Measurements from ENCODE around the gene LAMP1. TPM values are rescaled to one million over a fixed set of nuclear protein-coding genes. Genes with fewer than 3 reads are reported as not detected.

The LAMP1 gene
- total RNA-seq, 2 experiments from 2014 or later, result 33.5 to 33.7 TPM

DNA sequence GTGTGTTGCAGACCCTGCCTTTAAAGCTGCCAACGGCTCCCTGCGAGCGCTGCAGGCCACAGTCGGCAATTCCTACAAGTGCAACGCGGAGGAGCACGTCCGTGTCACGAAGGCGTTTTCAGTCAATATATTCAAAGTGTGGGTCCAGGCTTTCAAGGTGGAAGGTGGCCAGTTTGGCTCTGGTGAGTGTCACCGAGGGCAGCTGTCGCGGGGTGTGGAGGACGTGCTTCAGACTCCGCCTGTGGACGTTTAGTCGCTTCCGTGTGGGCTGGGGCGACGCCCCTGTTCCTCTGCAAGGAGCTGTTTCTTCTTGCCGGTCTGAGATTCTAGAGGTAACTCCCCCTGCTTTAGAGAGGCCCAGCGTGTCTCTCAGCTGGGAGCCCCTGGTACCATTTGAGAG is 24.5 kb downstream of the LAMP1 start:
- Mint-ChIP-seq H3K36me3 (ENCODE audit: low read depth) (peaks cover 28% of the 10 kb centered on the region), H3K27me3 (ENCODE audit: low read depth) (no peaks in the 10 kb centered on the region), H3K9me3 (no peaks in the 10 kb centered on the region)

DNA sequence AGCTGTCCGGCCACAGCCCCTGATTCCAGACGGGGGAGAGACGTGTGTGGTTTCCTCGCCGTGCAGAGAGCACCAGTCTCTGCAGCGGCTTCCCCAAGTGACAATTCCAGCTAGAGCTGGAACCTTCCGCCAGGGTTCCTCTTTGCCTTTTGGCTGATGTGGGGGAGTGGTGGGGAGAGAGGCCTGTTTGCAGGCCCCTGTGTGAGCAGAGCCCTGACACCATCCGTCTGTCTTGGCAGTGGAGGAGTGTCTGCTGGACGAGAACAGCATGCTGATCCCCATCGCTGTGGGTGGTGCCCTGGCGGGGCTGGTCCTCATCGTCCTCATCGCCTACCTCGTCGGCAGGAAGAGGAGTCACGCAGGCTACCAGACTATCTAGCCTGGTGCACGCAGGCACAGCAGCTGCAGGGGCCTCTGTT is 25.0 kb downstream of the LAMP1 start:
- Mint-ChIP-seq H3K36me3 (ENCODE audit: low read depth) (peaks cover 28% of the 10 kb centered on the region), H3K4me3 (no peak overlapping the region), H3K4me1 (ENCODE audit: low read depth) (no peaks in the 10 kb centered on the region), H3K27ac (no peak overlapping the region), H3K27me3 (ENCODE audit: low read depth) (no peaks in the 10 kb centered on the region), H3K9me3 (no peaks in the 10 kb centered on the region)
- no peak for DNase-seq
- CTCF ChIA-PET, result no interaction called here
- intact Hi-C loops (cut with micrococcal nuclease), result no loop called here

More for the DNA sequence above, 24.5 kb downstream of the LAMP1 start:
- Mint-ChIP-seq H3K4me3 (no peak overlapping the region), H3K4me1 (ENCODE audit: low read depth) (no peaks in the 10 kb centered on the region), H3K27ac (no peak overlapping the region)
- CTCF ChIA-PET, result no interaction called here
- no peak for DNase-seq
- intact Hi-C loops (cut with micrococcal nuclease), result no loop called here

DNA sequence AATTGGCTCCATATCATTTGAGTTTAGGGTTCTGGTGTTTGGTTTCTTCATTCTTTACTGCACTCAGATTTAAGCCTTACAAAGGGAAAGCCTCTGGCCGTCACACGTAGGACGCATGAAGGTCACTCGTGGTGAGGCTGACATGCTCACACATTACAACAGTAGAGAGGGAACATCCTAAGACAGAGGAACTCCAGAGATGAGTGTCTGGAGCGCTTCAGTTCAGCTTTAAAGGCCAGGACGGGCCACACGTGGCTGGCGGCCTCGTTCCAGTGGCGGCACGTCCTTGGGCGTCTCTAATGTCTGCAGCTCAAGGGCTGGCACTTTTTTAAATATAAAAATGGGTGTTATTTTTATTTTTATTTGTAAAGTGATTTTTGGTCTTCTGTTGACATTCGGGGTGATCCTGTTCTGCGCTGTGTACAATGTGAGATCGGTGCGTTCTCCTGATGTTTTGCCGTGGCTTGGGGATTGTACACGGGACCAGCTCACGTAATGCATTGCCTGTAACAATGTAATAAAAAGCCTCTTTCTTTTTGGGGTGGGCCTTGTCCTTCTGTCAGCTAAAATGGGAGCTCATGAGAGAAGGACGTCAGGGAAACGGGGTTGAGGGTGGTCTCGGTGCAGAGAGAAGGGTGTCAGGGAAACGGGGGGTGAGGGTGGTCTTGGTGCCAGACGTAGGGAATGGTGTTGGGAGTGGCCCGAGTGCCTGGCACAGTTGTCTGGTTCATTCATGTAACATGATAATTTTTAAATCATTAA is 26.0 kb downstream of the LAMP1 start:
- no peaks in the 10 kb centered on the region for H3K27me3 Mint-ChIP-seq (ENCODE audit: low read depth)
- H3K36me3 Mint-ChIP-seq (ENCODE audit: low read depth), result peaks cover 28% of the 10 kb centered on the region
- H3K9me3 Mint-ChIP-seq, result no peaks in the 10 kb centered on the region
- CTCF ChIA-PET, result no interaction called here
- H3K4me1 Mint-ChIP-seq (ENCODE audit: low read depth), result no peaks in the 10 kb centered on the region
- no peak overlapping the region for H3K27ac Mint-ChIP-seq
- no peak for DNase-seq
- H3K4me3 Mint-ChIP-seq, result no peak overlapping the region
- intact Hi-C loops (cut with micrococcal nuclease), result no loop called here

DNA sequence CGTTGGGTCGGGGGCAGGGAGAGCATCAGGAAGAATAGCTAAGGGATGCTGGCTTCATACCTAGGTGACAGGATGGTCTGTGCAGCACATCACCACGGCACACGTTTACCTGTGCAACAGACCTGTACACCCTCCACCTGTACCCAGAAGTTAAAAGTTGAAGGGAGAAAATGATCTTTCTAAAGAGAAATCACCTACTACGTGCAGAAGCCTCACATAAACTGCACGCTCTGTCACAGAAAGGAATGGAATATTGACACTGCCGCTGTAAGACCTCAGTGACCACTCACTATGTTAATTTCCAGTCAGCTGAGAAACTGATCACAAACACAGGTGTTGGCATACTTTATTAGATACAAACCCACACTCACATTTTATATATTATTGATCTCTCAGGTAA is 26.8 kb downstream of the LAMP1 start:
- Mint-ChIP-seq H3K4me3 (no peak overlapping the region), H3K9me3 (no peaks in the 10 kb centered on the region), H3K4me1 (ENCODE audit: low read depth) (no peaks in the 10 kb centered on the region), H3K36me3 (ENCODE audit: low read depth) (peaks cover 28% of the 10 kb centered on the region), H3K27me3 (ENCODE audit: low read depth) (no peaks in the 10 kb centered on the region), H3K27ac (no peak overlapping the region)
- CTCF ChIA-PET, result no interaction called here
- no peak for DNase-seq
- intact Hi-C loops (cut with micrococcal nuclease), result no loop called here

DNA sequence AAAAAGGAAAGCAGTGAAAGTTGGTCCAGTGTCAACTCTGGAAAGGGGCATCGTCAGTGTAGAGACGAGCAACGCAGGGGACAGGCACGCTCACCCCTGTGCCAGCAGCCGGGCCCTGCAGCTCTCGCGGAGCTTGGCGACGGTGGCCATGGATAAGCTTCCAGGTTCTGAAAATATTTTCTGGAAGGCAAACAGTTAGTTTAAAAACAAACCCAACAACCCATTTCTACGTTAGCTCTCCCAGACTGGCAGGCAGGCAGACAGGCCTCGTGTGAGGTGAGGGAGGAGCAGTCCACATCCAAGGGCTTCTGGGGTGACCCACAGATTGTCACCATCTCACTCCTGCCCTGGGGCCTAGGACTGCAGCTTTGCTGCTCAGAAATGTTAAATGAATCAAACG is 27.4 kb downstream of the LAMP1 start:
- Mint-ChIP-seq H3K4me1 (ENCODE audit: low read depth) (no peaks in the 10 kb centered on the region), H3K36me3 (ENCODE audit: low read depth) (peaks cover 28% of the 10 kb centered on the region)

DNA sequence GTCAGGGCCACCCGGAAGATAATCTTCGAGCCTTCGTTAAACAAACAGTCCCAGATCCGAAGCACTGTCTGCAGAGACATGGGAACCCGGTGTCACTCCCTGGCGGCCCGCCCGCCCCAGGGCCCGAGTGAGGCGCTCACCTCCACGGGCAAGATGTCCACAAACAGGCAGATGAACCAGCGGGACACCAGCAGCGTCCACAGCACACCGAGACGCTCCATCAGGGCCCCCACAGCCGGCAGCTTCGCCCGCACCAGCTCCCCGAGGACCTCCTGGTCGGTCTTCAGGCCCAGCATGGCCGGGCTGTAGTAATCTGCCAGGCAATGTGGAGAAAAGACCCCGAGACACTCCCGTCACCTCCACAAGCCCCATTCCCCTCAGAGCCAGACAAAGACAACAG is 28.7 kb downstream of the LAMP1 start:
- Mint-ChIP-seq H3K27me3 (ENCODE audit: low read depth) (no peaks in the 10 kb centered on the region), H3K27ac (no peak overlapping the region), H3K4me3 (no peak overlapping the region), H3K36me3 (ENCODE audit: low read depth) (peaks cover 27% of the 10 kb centered on the region), H3K4me1 (ENCODE audit: low read depth) (no peaks in the 10 kb centered on the region), H3K9me3 (no peaks in the 10 kb centered on the region)
- intact Hi-C loops (cut with micrococcal nuclease), result no loop called here
- no peak for DNase-seq
- CTCF ChIA-PET, result no interaction called here

More for the DNA sequence above, 27.4 kb downstream of the LAMP1 start:
- Mint-ChIP-seq H3K9me3 (no peaks in the 10 kb centered on the region), H3K4me3 (no peak overlapping the region), H3K27ac (no peak overlapping the region), H3K27me3 (ENCODE audit: low read depth) (no peaks in the 10 kb centered on the region)
- CTCF ChIA-PET, result no interaction called here
- DNase-seq, result no peak
- intact Hi-C loops (cut with micrococcal nuclease), result no loop called here

DNA sequence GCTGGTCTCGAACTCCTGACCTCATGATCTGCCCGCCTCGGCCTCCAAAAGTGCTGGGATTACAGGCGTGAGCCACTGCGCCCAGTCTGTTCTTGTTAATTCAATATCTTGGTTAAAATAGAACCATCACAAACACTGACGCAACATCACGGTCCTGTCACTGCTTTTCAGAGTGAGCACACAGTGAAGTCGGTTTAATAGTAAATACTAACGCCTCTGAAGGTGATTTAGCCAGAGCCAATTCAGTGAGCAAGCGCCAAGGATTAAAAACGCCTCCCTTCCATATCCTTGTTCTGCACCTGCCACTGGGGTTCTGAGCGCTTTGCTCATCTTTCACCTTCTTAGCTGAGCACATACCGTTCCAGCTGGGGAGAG is 30.3 kb downstream of the LAMP1 start:
- Mint-ChIP-seq H3K27ac (no peak overlapping the region), H3K36me3 (ENCODE audit: low read depth) (peaks cover 13% of the 10 kb centered on the region)

DNA sequence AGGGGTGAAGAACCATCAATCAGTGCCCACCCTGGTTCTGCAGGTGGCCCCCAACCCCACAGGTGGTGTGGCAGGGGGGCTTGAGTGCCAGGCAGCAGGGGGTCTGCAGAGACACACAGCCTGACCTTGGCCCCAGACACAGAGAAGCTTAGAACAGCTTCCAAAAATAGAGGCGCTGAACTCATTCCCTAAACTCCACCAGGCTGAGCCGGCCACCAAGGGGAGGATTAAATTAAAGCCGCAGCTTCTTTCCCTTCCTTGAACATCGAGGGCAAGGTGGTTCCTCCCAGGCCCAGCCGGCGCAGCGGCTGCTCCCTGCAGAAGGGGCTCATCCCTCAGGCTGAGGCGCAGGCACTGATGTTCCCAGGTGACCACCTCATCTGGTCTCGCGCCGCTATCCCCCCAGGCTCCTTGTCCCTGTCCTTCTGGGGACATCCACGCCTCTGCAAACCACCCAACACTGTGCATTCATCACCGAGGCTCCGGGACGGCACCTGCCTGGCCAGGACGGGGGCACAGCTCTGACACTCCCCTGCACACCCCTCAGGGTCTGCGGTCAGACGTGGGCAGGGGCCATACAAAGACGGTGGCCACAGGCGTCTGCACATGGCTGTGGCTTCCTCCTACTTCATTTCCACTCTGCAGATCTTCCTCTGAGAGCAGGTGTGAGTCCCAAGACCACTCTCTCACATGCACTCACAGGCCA is 30.9 kb downstream of the LAMP1 start:
- Mint-ChIP-seq H3K9me3 (no peaks in the 10 kb centered on the region), H3K4me1 (ENCODE audit: low read depth) (no peaks in the 10 kb centered on the region), H3K27ac (no peak overlapping the region), H3K36me3 (ENCODE audit: low read depth) (peaks cover 10% of the 10 kb centered on the region), H3K4me3 (no peak overlapping the region), H3K27me3 (ENCODE audit: low read depth) (no peaks in the 10 kb centered on the region)
- intact Hi-C loops (cut with micrococcal nuclease), result no loop called here
- CTCF ChIA-PET, result no interaction called here
- DNase-seq, result no peak

More for the DNA sequence above, 30.3 kb downstream of the LAMP1 start:
- Mint-ChIP-seq H3K27me3 (ENCODE audit: low read depth) (no peaks in the 10 kb centered on the region), H3K4me1 (ENCODE audit: low read depth) (no peaks in the 10 kb centered on the region), H3K4me3 (no peak overlapping the region), H3K9me3 (no peaks in the 10 kb centered on the region)
- intact Hi-C loops (cut with micrococcal nuclease), result no loop called here
- DNase-seq, result no peak
- CTCF ChIA-PET, result no interaction called here

DNA sequence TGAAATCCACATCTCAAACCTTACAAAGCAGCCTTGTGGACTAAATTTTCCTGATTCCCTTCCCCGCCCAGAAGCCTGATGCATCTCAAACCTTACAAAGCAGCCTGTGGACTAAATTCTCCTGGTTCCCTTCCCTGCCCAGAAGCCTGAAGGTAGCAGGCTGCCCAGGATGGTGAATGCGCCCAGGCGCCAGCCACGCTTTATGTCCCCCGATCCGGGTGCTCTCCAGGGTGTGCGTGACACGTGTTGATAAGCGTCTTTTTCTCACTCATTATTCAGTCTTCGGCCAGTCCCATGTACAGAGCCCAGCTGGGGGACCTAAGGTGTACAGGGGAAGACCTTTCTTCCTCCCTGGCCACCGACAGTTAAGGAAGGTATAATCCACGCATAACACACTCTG is 31.8 kb downstream of the LAMP1 start:
- CTCF ChIA-PET, result no interaction called here
- intact Hi-C loops (cut with micrococcal nuclease), result no loop called here
- H3K4me1 Mint-ChIP-seq (ENCODE audit: low read depth), result no peaks in the 10 kb centered on the region
- H3K36me3 Mint-ChIP-seq (ENCODE audit: low read depth), result peaks cover 2% of the 10 kb centered on the region
- H3K4me3 Mint-ChIP-seq, result no peak overlapping the region
- H3K27ac Mint-ChIP-seq, result no peak overlapping the region
- no peak for DNase-seq
- H3K9me3 Mint-ChIP-seq, result no peaks in the 10 kb centered on the region
- no peaks in the 10 kb centered on the region for H3K27me3 Mint-ChIP-seq (ENCODE audit: low read depth)

DNA sequence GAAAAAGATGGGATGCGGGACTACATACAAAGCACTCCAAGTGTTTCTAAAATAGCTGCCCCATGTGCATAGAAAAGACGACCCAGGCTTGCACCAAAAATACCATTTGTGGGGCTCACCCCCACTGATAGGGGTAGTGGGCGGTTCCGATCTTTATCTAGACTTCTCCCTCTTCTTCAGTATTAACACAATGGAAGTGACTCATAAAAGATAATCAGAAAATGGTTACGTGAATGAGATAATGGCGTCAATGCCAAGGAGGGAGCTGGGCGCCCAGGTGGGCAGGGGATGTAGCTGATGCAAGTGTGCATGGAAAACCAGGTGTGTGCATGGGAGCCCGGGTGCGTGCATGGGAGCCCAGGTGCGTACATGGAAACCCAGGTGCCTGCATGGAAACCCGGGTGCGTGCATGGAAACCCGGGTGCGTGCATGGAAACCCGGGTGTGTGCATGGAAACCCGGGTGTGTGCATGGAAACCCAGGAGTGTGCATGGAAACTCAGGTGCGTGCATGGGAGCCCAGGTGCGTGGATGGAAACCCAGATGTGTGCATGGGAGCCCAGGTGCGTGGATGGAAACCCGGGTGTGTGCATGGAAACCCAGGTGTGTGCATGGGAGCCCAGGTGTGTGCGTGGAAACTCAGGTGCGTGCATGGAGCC is 32.7 kb downstream of the LAMP1 start:
- CTCF ChIA-PET, result no interaction called here
- H3K36me3 Mint-ChIP-seq (ENCODE audit: low read depth), result peaks cover 1% of the 10 kb centered on the region
- no peaks in the 10 kb centered on the region for H3K9me3 Mint-ChIP-seq
- no peak overlapping the region for H3K4me3 Mint-ChIP-seq
- no peaks in the 10 kb centered on the region for H3K4me1 Mint-ChIP-seq (ENCODE audit: low read depth)
- DNase-seq, result no peak
- H3K27me3 Mint-ChIP-seq (ENCODE audit: low read depth), result no peaks in the 10 kb centered on the region
- intact Hi-C loops (cut with micrococcal nuclease), result no loop called here
- H3K27ac Mint-ChIP-seq, result no peak overlapping the region

DNA sequence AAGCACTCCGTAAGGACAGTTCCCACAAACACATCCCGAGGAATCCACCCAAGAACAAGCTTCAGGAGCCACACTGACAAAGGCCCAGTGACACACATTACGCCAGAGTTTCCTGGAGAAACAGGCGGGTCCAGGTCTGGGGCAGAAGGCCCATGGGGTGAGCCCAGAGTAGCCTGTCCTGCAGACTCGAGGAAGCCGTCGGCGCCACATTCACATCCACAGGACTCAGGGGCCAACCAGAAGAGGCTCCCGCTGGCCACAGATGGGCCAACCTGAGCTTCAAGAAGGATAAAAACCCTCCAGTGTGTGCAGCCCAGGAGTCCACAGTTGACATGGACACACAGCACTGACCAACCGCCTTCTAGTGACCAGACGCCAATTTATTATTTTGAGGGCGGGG is 35.6 kb downstream of the LAMP1 start:
- Mint-ChIP-seq H3K9me3 (no peaks in the 10 kb centered on the region), H3K27ac (no peak overlapping the region), H3K36me3 (ENCODE audit: low read depth) (no peaks in the 10 kb centered on the region), H3K4me1 (ENCODE audit: low read depth) (no peaks in the 10 kb centered on the region), H3K27me3 (ENCODE audit: low read depth) (no peaks in the 10 kb centered on the region), H3K4me3 (no peak overlapping the region)
- DNase-seq, result no peak
- CTCF ChIA-PET, result no interaction called here
- intact Hi-C loops (cut with micrococcal nuclease), result no loop called here

DNA sequence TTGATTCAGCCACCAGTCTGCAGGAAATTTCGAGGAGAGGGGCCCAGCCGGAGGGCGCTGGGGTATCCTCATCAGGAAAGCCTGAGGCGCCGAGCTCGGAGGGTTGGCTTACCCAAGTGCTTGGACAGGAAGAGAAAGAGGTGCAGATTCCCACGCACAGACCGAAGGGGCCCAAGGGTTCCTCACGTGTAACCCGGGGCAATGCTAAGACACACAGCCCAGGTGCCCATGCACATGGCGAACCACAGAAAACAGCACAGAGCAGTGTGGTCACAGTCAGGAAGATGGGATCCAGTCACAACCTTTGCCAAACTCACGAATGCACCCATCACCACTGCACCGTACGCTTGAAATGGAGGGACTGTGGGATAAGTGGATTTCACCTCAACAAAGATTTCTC is 36.0 kb downstream of the LAMP1 start:
- Mint-ChIP-seq H3K4me3 (no peak overlapping the region), H3K27ac (no peak overlapping the region), H3K9me3 (no peaks in the 10 kb centered on the region), H3K27me3 (ENCODE audit: low read depth) (no peaks in the 10 kb centered on the region), H3K4me1 (ENCODE audit: low read depth) (no peaks in the 10 kb centered on the region), H3K36me3 (ENCODE audit: low read depth) (no peaks in the 10 kb centered on the region)
- DNase-seq, result no peak
- CTCF ChIA-PET, result no interaction called here
- intact Hi-C loops (cut with micrococcal nuclease), result no loop called here

DNA sequence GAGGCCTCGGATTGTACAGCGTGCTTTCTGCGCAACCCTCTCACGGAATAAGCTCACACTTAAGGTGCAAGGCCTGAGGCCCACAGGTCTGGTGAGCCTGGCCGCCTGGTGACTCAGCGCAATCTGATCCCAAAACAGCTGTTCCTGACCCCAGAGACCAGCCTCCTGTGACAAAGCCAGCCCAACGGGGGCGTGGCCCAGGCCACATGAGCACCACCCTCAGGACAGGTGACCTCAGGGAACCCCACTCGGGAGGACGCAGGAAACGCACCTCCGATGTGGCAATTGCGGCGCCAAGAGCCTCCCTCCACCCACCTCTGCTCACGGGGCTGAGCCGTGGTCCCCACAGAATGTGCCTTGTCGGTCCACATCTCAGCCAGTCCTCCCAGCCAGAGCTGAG is 40.5 kb downstream of the LAMP1 start:
- CTCF ChIA-PET, result no interaction called here

More for the DNA sequence above, 40.5 kb downstream of the LAMP1 start:
- Mint-ChIP-seq H3K36me3 (ENCODE audit: low read depth) (no peaks in the 10 kb centered on the region), H3K4me3 (no peak overlapping the region), H3K27me3 (ENCODE audit: low read depth) (no peaks in the 10 kb centered on the region), H3K9me3 (no peaks in the 10 kb centered on the region), H3K4me1 (ENCODE audit: low read depth) (no peaks in the 10 kb centered on the region), H3K27ac (no peak overlapping the region)
- no peak for DNase-seq
- intact Hi-C loops (cut with micrococcal nuclease), result no loop called here

Measured in activated naive CD4-positive, alpha-beta T cell treated with anti-CD3 and anti-CD28 coated beads for 36 hours (primary cell).